Measurements from ENCODE around the gene TBC1D2. TPM values are rescaled to one million over a fixed set of nuclear protein-coding genes. Genes with fewer than 3 reads are reported as not detected.

Gene TBC1D2
- total RNA-seq, 1 donor from 2014 or later: 24.3 TPM

GRCh38 chr9:98218562-98219363, 36.7 kb downstream of the TBC1D2 start:
- peaks cover 65% of the 10 kb centered on the region for H3K4me1 Mint-ChIP-seq (ENCODE audit: low read depth)

GRCh38 chr9:98217255-98217654, 38.2 kb downstream of the TBC1D2 start:
- Mint-ChIP-seq H3K36me3 (ENCODE audit: low read depth) (peaks cover 20% of the 10 kb centered on the region), H3K4me1 (ENCODE audit: low read depth) (peaks cover 50% of the 10 kb centered on the region), H3K4me3 (ENCODE audit: unreplicated experiment) (no peak overlapping the region), H3K27me3 (ENCODE audit: low read depth) (no peaks in the 10 kb centered on the region), H3K27ac (ENCODE audit: unreplicated experiment) (peak overlapping the region; percentile 57), H3K9me3 (ENCODE audit: low read depth) (no peaks in the 10 kb centered on the region)
- TF ChIP-seq CTCF (IDR thresholded peaks at IDR 0.05): no peak
- DNase-seq (ENCODE audit: low spot score): no peak

More at GRCh38 chr9:98218562-98219363, 36.7 kb downstream of the TBC1D2 start:
- H3K4me3 Mint-ChIP-seq (ENCODE audit: unreplicated experiment): peak overlapping the region; percentile 46
- no peak for DNase-seq (ENCODE audit: low spot score)
- no peak for TF ChIP-seq CTCF (IDR thresholded peaks at IDR 0.05)
- H3K27me3 Mint-ChIP-seq (ENCODE audit: low read depth): no peaks in the 10 kb centered on the region
- peaks cover 12% of the 10 kb centered on the region for H3K36me3 Mint-ChIP-seq (ENCODE audit: low read depth)
- no peaks in the 10 kb centered on the region for H3K9me3 Mint-ChIP-seq (ENCODE audit: low read depth)
- peak overlapping the region; percentile 86 for H3K27ac Mint-ChIP-seq (ENCODE audit: unreplicated experiment)

DNA sequence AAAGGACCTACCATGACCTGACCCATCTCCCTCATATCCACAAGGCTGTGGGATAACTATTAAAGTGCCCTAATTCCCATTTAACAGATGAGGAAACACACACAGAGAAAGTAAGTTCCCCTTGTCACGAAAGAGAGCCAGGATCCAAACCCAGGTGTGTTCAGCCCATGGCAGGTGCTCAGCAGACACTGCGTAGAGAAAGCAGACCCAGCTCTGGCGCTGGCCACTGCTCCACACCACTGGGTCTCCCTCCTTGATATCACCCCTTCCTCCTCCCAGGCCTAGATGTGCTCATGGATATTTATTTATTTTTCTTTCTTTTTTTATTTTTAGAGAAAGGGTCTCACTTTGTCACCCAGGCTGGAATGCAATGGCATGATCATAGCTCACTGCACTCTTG, 39.1 kb downstream of the TBC1D2 start:
- no peak for TF ChIP-seq CTCF (IDR thresholded peaks at IDR 0.05)
- no peaks in the 10 kb centered on the region for H3K27me3 Mint-ChIP-seq (ENCODE audit: low read depth)
- no peak overlapping the region for H3K27ac Mint-ChIP-seq (ENCODE audit: unreplicated experiment)
- H3K4me1 Mint-ChIP-seq (ENCODE audit: low read depth): peaks cover 41% of the 10 kb centered on the region
- no peaks in the 10 kb centered on the region for H3K9me3 Mint-ChIP-seq (ENCODE audit: low read depth)
- peaks cover 20% of the 10 kb centered on the region for H3K36me3 Mint-ChIP-seq (ENCODE audit: low read depth)
- DNase-seq (ENCODE audit: low spot score): no peak
- no peak overlapping the region for H3K4me3 Mint-ChIP-seq (ENCODE audit: unreplicated experiment)

- no peaks in the 10 kb centered on the region for H3K9me3 Mint-ChIP-seq (ENCODE audit: low read depth)
- peaks cover 39% of the 10 kb centered on the region for H3K4me1 Mint-ChIP-seq (ENCODE audit: low read depth)
- H3K36me3 Mint-ChIP-seq (ENCODE audit: low read depth): peaks cover 19% of the 10 kb centered on the region
- H3K27me3 Mint-ChIP-seq (ENCODE audit: low read depth): no peaks in the 10 kb centered on the region
- no peak overlapping the region for H3K4me3 Mint-ChIP-seq (ENCODE audit: unreplicated experiment)
- DNase-seq (ENCODE audit: low spot score): no peak
- peak overlapping the region; percentile 79 for H3K27ac Mint-ChIP-seq (ENCODE audit: unreplicated experiment)
- peak; percentile 71 for TF ChIP-seq CTCF (IDR thresholded peaks at IDR 0.05)
Measured at GRCh38 chr9:98215821-98216220, 39.6 kb downstream of the TBC1D2 start.

DNA sequence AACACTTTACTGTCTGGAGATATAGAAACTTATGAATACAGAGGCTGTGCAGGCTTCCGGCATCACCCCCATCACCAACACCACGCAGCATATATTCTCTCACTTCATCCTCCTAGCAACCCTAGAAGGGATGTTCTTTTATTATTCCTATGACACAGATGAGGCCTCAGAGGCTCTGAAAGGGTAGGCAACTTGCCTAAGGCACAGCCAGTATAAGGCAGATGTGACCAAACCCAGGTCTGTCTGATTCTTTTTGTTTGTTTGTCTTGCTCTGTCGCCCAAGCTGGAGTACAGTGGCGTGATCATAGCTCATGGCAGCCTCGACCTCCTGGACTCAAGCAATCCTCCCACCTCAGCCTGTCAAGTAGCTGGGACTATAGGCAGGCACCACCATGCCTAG, 40.2 kb downstream of the TBC1D2 start:
- DNase-seq (ENCODE audit: low spot score): no peak
- Mint-ChIP-seq H3K4me3 (ENCODE audit: unreplicated experiment) (no peak overlapping the region), H3K9me3 (ENCODE audit: low read depth) (no peaks in the 10 kb centered on the region), H3K27ac (ENCODE audit: unreplicated experiment) (peak overlapping the region; percentile 79), H3K4me1 (ENCODE audit: low read depth) (peaks cover 39% of the 10 kb centered on the region), H3K36me3 (ENCODE audit: low read depth) (peaks cover 19% of the 10 kb centered on the region), H3K27me3 (ENCODE audit: low read depth) (no peaks in the 10 kb centered on the region)
- no peak for TF ChIP-seq CTCF (IDR thresholded peaks at IDR 0.05)
